Hindlimb muscle (tissue), 1 donor: ENCODE measurements around the gene LACTBL1. TPM values are rescaled to one million over a fixed set of nuclear protein-coding genes. Genes with fewer than 3 reads are reported as not detected.

ENCODE experiments used
- DNase-seq: peaks from one replicate; pipeline ENCODE4 v3.0.0-alpha.2; 2013
- polyA plus RNA-seq: library from polyadenylated mRNA; unstranded; fragments of 120-200 nt; gene quantifications from one replicate; pipeline ENCODE4 v1.2.1, GENCODE V29; 2013; ENCODE audit not compliant: insufficient read length

The LACTBL1 gene
- polyA plus RNA-seq, 1 donor = not detected

GRCh38 chr1:22912311-22912710 is 60.4 kb downstream of the LACTBL1 start:
- no peak for DNase-seq

DNA sequence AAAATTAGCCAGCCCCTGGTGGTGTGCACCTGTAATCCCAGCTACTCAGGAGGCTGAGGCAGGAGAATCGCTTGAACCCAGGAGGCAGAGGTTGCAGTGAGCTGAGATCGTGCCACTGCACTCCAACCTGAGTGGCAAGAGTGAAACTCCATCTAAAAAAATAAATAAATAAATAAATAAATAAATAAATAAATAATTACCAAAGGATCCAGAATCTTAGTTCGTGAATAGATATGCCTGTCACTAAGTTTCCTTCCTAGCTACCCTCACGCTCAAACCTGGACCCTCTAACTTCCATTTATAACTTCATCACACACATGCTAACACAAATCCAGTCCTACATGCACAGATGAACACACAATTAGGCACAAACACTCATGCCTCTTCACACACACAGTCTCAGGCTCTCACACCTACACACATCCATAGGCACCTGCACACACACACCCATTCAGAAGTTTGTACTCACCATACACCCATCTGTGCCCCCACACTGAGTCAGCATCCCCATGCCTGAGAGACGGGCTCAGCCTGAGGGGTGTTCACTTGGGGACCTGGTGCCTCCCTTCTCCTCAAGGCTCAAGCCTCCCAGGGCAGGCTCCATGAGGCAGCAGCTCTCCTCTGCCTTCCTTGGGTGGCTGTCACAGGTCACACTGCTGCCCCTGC is 61.5 kb downstream of the LACTBL1 start:
- DNase-seq = no peak

DNA sequence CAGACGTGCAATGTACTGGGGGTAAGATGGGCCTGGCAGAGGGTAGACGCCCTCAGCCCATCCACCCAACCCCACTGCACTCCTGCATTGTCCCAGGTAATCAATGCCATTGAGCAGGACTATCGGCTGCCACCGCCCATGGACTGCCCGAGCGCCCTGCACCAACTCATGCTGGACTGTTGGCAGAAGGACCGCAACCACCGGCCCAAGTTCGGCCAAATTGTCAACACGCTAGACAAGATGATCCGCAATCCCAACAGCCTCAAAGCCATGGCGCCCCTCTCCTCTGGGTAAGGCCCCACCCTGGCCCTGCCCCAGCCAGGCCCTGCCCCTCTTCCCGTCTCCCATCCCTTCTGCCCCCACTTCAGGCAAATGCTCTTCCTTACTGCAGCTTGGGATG is 62.4 kb downstream of the LACTBL1 start:
- no peak for DNase-seq

DNA sequence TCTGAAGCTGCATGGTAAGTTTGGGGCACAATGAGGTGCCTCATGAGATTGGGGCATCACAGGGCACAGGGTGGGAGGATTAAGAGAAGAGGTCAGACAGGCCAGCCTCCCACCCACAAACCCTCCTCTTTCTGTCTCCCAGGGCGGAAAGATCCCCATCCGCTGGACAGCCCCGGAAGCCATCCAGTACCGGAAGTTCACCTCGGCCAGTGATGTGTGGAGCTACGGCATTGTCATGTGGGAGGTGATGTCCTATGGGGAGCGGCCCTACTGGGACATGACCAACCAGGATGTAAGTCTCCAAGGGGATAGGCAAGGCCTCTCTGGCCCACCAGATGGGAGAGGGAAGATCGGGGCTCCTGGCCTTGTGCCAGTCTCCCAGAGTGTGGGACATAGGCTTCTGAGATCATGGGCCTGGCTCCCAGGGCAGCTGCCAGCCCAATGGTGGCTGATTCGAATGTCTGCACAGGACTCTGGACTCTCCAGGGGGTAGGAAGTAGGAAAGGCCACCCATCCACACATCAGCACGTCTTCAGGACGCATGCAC is 63.7 kb downstream of the LACTBL1 start:
- no peak for DNase-seq

DNA sequence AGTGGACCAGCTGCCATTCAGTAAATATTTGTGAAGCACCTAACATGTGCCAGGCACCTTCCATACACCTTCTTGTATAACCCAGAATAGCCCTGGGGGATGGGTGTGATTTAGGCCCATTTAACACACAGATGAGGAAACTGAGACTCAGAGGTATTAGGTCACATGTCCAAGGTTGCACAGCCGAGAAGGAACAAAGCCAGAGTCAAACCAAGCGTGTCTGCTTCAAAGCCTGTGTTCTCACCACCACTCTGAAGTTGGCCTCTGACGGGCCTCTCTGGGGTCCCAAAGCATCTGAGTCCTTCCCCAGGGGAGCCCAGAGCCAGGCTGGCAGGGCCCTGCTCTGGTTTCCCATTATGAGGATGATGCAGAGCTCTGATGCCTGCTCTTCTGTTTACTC is 65.1 kb downstream of the LACTBL1 start:
- no peak for DNase-seq

DNA sequence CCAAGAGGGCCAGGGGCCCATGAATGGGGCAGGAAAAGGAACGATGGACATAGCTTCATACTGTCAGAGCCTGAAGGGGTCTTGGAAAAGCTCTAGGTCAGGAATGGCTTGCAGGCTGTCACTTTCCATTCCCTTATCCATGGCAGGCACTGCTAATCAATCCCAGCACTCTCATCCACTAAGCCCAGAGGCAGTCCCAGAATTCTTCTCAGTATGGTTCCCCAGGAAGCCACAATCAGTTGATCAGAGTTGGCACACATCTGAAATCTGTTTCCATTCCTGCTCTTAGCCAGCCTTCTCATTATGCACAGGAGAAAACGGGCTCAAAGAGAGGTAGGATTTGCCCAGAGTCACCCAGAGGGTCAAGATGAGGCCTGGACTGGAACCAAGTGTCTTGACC is 65.7 kb downstream of the LACTBL1 start:
- DNase-seq = no peak

- no peak for DNase-seq
Observed at GRCh38 chr1:22903113-22903512, 69.6 kb downstream of the LACTBL1 start.

Other genes with a start within 250 kb of the LACTBL1 start
- gene TEX46, start 43.0 kb upstream of the LACTBL1 start, polyA plus RNA-seq = not detected
- 74.3 TPM for gene KDM1A, start 46.6 kb upstream of the LACTBL1 start, polyA plus RNA-seq
- gene LUZP1, start 196.0 kb upstream of the LACTBL1 start, polyA plus RNA-seq = 14.0 TPM
- gene HTR1D, start 244.6 kb upstream of the LACTBL1 start, polyA plus RNA-seq = 0.09 TPM